ENCODE measurements around the gene TGM2. TPM values are rescaled to one million over a fixed set of nuclear protein-coding genes. Genes with fewer than 3 reads are reported as not detected.

TGM2 gene
- total RNA-seq, 1 donor from 2014 or later, result 0.05 TPM

GRCh38 chr20:38203981-38204357, 38.9 kb upstream of the TGM2 start:
- no peak for DNase-seq
- Mint-ChIP-seq H3K4me3 (no peak overlapping the region), H3K27ac (no peak overlapping the region), H3K4me1 (no peaks in the 10 kb centered on the region), H3K27me3 (peaks cover 18% of the 10 kb centered on the region), H3K9me3 (no peaks in the 10 kb centered on the region), H3K36me3 (ENCODE audit: low read depth) (no peaks in the 10 kb centered on the region)
- intact Hi-C loops (cut with micrococcal nuclease), result no loop called here

GRCh38 chr20:38203337-38203980, 38.4 kb upstream of the TGM2 start:
- H3K36me3 Mint-ChIP-seq (ENCODE audit: low read depth), result no peaks in the 10 kb centered on the region
- DNase-seq, result no peak
- H3K27me3 Mint-ChIP-seq, result peaks cover 15% of the 10 kb centered on the region
- no peak overlapping the region for H3K27ac Mint-ChIP-seq
- intact Hi-C loops (cut with micrococcal nuclease), result no loop called here
- no peaks in the 10 kb centered on the region for H3K9me3 Mint-ChIP-seq
- no peaks in the 10 kb centered on the region for H3K4me1 Mint-ChIP-seq
- H3K4me3 Mint-ChIP-seq, result no peak overlapping the region

GRCh38 chr20:38202982-38203293, 37.9 kb upstream of the TGM2 start:
- H3K4me3 Mint-ChIP-seq, result no peak overlapping the region
- H3K36me3 Mint-ChIP-seq (ENCODE audit: low read depth), result no peaks in the 10 kb centered on the region
- intact Hi-C loops (cut with micrococcal nuclease), result no loop called here
- H3K27me3 Mint-ChIP-seq, result peaks cover 11% of the 10 kb centered on the region
- no peaks in the 10 kb centered on the region for H3K4me1 Mint-ChIP-seq
- no peak for DNase-seq
- no peaks in the 10 kb centered on the region for H3K9me3 Mint-ChIP-seq
- H3K27ac Mint-ChIP-seq, result no peak overlapping the region

DNA sequence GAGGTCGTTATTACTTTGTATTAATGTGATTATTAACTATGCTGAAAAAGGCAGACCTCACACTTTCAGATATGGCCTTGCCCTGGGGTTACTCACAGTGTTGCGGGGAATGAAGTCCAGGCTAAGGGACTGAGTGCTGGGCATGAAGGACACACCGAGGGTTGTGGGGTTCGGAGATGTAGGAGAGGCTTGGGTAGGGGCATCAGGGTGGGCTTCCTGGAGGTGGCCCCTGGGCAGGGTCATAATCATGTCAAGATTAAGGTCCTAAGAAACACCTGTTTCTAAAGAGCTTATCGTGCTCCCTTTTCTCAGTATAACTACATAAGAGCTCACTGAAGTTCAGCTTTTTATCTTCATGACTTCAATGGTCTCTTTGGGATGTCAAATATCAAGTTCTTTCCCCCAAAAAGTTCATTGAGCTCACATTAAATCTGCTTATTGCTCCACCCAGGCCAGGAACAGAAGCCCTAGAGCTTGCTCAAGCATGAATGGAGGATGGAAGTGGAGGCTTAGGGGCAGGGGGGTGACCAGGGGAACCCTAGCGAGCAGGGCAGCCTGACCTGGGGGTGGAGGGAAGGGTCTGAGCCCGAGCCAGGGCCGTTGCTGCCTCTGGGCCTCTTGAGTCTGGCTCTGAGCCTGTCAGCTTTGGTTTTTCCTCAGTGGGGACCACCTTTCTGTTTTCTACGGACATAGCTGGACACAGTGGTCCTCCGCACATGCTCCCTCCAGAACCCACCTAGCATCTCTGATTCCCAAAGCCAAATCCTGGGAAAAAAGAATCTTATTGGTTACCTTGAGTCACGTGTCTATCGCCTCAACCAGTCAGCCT, 37.3 kb upstream of the TGM2 start:
- H3K4me1 Mint-ChIP-seq, result no peaks in the 10 kb centered on the region
- DNase-seq, result no peak
- intact Hi-C loops (cut with micrococcal nuclease), result no loop called here
- H3K36me3 Mint-ChIP-seq (ENCODE audit: low read depth), result no peaks in the 10 kb centered on the region
- H3K27ac Mint-ChIP-seq, result no peak overlapping the region
- H3K4me3 Mint-ChIP-seq, result no peak overlapping the region
- no peaks in the 10 kb centered on the region for H3K9me3 Mint-ChIP-seq
- H3K27me3 Mint-ChIP-seq, result peaks cover 9% of the 10 kb centered on the region

GRCh38 chr20:38201356-38201755, 36.3 kb upstream of the TGM2 start:
- H3K27ac Mint-ChIP-seq, result no peak overlapping the region
- no peaks in the 10 kb centered on the region for H3K36me3 Mint-ChIP-seq (ENCODE audit: low read depth)
- intact Hi-C loops (cut with micrococcal nuclease), result no loop called here
- no peaks in the 10 kb centered on the region for H3K4me1 Mint-ChIP-seq
- H3K4me3 Mint-ChIP-seq, result no peak overlapping the region
- no peak for DNase-seq
- no peaks in the 10 kb centered on the region for H3K9me3 Mint-ChIP-seq
- H3K27me3 Mint-ChIP-seq, result peaks cover 9% of the 10 kb centered on the region

DNA sequence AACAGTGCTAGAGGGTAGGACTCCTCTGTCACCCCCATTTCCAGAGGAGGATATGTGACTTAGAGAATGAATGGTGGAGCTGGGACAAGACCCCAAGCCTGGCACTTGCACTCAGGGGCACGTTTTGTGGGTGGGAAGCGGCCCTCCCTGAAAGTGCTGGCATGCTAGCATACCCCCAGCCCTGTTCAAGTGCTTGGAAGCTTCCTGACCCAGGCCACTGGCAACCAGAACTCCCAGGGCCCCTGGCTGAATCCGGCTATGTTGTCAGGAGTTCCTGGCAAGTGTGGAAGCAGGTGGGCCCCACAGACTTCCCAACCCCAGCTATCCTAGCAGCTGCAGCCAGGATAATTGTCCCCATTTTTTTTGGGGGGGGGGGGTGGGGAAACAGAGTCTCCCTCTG, 35.6 kb upstream of the TGM2 start:
- H3K4me3 Mint-ChIP-seq, result no peak overlapping the region
- H3K36me3 Mint-ChIP-seq (ENCODE audit: low read depth), result no peaks in the 10 kb centered on the region
- DNase-seq, result no peak
- H3K4me1 Mint-ChIP-seq, result no peaks in the 10 kb centered on the region
- H3K27ac Mint-ChIP-seq, result no peak overlapping the region
- H3K27me3 Mint-ChIP-seq, result peaks cover 9% of the 10 kb centered on the region
- intact Hi-C loops (cut with micrococcal nuclease), result no loop called here
- no peaks in the 10 kb centered on the region for H3K9me3 Mint-ChIP-seq

DNA sequence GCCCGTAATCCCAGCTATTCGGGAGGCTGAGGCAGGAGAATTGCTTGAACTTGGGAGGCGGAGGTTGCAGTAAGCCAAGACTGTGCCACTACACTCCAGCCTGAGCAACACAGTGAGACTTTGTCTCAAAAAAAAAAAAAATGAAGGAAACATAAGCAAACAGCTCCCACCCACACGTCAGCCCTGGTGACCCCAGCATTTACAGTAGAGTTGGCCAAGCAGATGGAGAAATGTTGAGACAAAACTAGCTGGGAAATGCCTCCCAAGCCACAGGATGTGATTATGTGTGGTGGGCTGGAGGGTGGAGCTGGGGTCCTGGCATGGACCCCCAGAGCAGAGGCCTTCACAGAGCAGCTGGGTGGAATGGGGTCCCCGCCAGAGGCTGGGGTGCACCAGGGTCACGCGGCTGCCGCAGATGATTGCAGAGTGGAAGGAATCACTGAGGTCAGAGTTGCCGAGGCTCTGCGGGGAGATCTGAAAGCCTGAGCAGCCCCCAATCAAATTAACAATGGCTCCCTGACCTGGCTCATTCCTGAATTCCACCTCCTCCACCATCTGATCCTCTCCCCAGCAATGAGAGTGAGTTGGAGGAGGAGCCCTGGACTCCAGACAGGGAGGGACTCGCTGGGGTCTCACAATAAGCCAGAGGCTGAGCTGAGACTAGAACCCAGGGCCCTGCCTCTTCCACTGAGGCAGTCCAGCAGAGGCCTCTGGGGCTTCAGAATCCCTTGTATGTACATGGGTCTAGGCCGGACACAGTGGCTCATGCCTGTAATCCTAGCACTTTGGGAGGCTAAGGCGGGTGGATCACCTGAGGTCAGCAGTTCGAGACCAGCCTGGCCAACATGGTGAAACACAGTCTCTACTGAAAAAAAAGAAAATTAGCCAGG, 34.7 kb upstream of the TGM2 start:
- H3K4me1 Mint-ChIP-seq, result no peaks in the 10 kb centered on the region
- DNase-seq, result no peak

GRCh38 chr20:38198238-38198861, 33.3 kb upstream of the TGM2 start:
- no peak for DNase-seq
- no peaks in the 10 kb centered on the region for H3K4me1 Mint-ChIP-seq
- H3K27ac Mint-ChIP-seq, result no peak overlapping the region
- intact Hi-C loops (cut with micrococcal nuclease), result no loop called here
- H3K36me3 Mint-ChIP-seq (ENCODE audit: low read depth), result no peaks in the 10 kb centered on the region
- no peak overlapping the region for H3K4me3 Mint-ChIP-seq
- H3K9me3 Mint-ChIP-seq, result peaks cover 6% of the 10 kb centered on the region
- H3K27me3 Mint-ChIP-seq, result peaks cover 3% of the 10 kb centered on the region

More for the DNA sequence above, 34.7 kb upstream of the TGM2 start:
- no peaks in the 10 kb centered on the region for H3K36me3 Mint-ChIP-seq (ENCODE audit: low read depth)
- no peak overlapping the region for H3K27ac Mint-ChIP-seq
- H3K4me3 Mint-ChIP-seq, result no peak overlapping the region
- no peaks in the 10 kb centered on the region for H3K9me3 Mint-ChIP-seq
- peaks cover 8% of the 10 kb centered on the region for H3K27me3 Mint-ChIP-seq
- intact Hi-C loops (cut with micrococcal nuclease), result no loop called here

DNA sequence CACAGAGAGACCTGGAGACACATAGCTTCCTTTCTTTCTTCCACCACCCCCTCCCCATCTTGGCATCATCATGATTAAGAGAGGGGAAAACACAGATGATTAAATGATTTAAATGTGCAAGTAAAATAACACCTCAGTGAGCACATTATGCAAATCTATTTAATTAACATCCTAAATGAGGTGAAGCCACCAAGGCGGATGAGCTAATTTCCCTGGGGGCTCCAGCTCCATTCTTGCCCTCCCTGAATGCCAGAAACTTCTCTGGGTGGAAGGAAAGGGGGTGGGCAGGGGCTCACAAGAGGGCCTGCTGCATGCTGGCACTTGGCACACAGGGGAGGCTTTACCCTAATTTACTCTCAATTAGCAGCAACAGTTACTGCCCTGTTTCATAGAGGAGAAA, 32.5 kb upstream of the TGM2 start:
- no peaks in the 10 kb centered on the region for H3K4me1 Mint-ChIP-seq
- no peak for DNase-seq
- peaks cover 3% of the 10 kb centered on the region for H3K27me3 Mint-ChIP-seq
- H3K27ac Mint-ChIP-seq, result no peak overlapping the region
- no peaks in the 10 kb centered on the region for H3K36me3 Mint-ChIP-seq (ENCODE audit: low read depth)
- H3K4me3 Mint-ChIP-seq, result no peak overlapping the region
- intact Hi-C loops (cut with micrococcal nuclease), result no loop called here
- H3K9me3 Mint-ChIP-seq, result peaks cover 6% of the 10 kb centered on the region

- H3K27ac Mint-ChIP-seq, result no peak overlapping the region
- intact Hi-C loops (cut with micrococcal nuclease), result no loop called here
- no peaks in the 10 kb centered on the region for H3K4me1 Mint-ChIP-seq
- H3K4me3 Mint-ChIP-seq, result no peak overlapping the region
- H3K27me3 Mint-ChIP-seq, result peaks cover 3% of the 10 kb centered on the region
- no peak for DNase-seq
- H3K9me3 Mint-ChIP-seq, result peaks cover 6% of the 10 kb centered on the region
- no peaks in the 10 kb centered on the region for H3K36me3 Mint-ChIP-seq (ENCODE audit: low read depth)
Measured at GRCh38 chr20:38197217-38197616, 32.1 kb upstream of the TGM2 start.

- Mint-ChIP-seq H3K9me3 (peaks cover 6% of the 10 kb centered on the region), H3K27me3 (peaks cover 4% of the 10 kb centered on the region), H3K36me3 (ENCODE audit: low read depth) (no peaks in the 10 kb centered on the region), H3K4me3 (no peak overlapping the region), H3K27ac (no peak overlapping the region), H3K4me1 (no peaks in the 10 kb centered on the region)
- intact Hi-C loops (cut with micrococcal nuclease), result no loop called here
- DNase-seq, result no peak
Measured at GRCh38 chr20:38196592-38196991, 31.5 kb upstream of the TGM2 start.

DNA sequence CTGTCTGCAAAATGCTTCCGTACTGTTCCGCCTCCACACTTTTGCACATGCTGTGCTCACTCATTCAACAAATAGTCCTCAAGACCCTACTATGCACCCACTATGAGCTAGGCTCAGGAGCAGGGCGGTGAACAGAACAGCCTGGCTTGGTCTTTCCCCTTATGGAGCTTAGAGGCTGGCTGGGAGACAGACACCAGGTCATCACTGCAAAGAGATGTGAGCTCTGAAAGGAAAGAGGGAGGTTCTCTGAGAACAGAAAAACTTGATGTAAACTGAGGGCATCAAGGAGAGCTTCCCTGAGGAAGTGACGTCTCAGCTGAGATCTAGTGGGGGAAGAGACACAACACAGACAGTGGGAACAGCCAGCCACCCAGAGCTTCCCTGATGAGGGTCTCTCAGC, 31.0 kb upstream of the TGM2 start:
- intact Hi-C loops (cut with micrococcal nuclease), result no loop called here
- H3K4me3 Mint-ChIP-seq, result no peak overlapping the region
- H3K27ac Mint-ChIP-seq, result no peak overlapping the region
- H3K4me1 Mint-ChIP-seq, result no peaks in the 10 kb centered on the region
- no peak for DNase-seq
- H3K9me3 Mint-ChIP-seq, result peaks cover 6% of the 10 kb centered on the region
- H3K36me3 Mint-ChIP-seq (ENCODE audit: low read depth), result no peaks in the 10 kb centered on the region
- H3K27me3 Mint-ChIP-seq, result peaks cover 7% of the 10 kb centered on the region

DNA sequence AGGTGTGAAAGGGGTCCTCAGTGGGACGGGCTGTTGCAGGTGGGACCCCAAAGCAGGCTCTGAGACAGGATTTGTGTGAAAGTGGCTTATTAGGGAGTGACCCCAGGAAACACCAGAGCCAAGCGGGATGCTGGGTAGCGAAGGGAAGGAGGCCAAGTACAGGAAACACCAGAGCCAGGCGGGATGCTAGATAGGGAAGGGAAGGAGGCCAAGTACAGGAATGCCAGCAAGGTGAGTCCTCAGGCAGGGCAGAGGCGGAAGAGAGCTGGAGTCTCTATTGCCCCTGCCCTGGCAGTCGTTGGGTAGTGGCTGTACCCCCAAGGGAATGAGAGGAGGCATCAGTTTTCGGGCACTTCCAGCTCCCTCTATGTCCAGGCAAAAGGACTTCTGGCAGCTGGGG, 30.5 kb upstream of the TGM2 start:
- peaks cover 6% of the 10 kb centered on the region for H3K9me3 Mint-ChIP-seq
- H3K27ac Mint-ChIP-seq, result no peak overlapping the region
- no peak overlapping the region for H3K4me3 Mint-ChIP-seq
- H3K36me3 Mint-ChIP-seq (ENCODE audit: low read depth), result no peaks in the 10 kb centered on the region
- H3K4me1 Mint-ChIP-seq, result no peaks in the 10 kb centered on the region
- peaks cover 7% of the 10 kb centered on the region for H3K27me3 Mint-ChIP-seq
- DNase-seq, result no peak
- intact Hi-C loops (cut with micrococcal nuclease), result no loop called here
